ENCODE data around the gene PTGFRN.
A peak's percentile ranks its signal among the peaks of the same experiment; 100 is the strongest.

DNA sequence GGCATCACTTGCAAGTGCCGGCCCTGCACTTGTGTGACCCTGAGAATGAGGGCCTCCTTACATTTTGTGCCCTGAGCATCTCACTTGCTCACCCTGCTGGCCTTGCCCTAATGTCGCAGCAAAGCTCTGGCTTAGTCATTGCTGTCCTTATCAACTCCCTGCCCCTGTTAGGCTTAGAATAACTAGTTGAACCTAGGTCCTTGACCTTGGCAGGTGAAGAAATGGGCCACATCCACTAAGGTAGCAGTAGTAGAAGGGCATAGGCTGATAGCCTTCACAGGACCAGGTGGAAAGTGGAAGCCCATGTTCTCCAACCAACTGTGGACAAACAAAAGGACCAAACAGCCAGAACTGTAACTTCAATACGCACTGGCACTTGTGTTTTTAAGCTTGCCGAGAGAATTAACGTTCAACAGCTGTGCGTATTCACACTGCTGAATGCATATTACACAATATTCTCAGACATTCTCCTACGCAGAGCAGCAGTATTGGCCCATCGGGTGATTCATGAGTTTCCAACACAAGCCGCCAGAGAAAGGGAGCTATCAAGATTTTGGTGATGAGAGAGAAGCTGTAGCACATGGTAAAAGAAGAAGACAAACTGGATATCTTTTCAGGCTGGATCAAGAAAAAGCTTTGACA lies 27.7 kb upstream of the PTGFRN start:
- TF ChIP-seq, protein P1, sequence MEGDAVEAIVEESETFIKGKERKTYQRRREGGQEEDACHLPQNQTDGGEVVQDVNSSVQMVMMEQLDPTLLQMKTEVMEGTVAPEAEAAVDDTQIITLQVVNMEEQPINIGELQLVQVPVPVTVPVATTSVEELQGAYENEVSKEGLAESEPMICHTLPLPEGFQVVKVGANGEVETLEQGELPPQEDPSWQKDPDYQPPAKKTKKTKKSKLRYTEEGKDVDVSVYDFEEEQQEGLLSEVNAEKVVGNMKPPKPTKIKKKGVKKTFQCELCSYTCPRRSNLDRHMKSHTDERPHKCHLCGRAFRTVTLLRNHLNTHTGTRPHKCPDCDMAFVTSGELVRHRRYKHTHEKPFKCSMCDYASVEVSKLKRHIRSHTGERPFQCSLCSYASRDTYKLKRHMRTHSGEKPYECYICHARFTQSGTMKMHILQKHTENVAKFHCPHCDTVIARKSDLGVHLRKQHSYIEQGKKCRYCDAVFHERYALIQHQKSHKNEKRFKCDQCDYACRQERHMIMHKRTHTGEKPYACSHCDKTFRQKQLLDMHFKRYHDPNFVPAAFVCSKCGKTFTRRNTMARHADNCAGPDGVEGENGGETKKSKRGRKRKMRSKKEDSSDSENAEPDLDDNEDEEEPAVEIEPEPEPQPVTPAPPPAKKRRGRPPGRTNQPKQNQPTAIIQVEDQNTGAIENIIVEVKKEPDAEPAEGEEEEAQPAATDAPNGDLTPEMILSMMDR (conservative IDR thresholded peaks at IDR 0.05): peak; percentile 13; the same call in 1 of the 2 replicates
- no peak for TF ChIP-seq ZFX (IDR thresholded peaks at IDR 0.05)

All from C4-2B (cell line).